Stimulated activated CD4-positive, alpha-beta T cell treated with anti-CD3 and anti-CD28 coated beads, Interleukin-15, amount 100 ng/mL, for 24 hours (primary cell): ENCODE measurements around the gene BOD1.
"Not testable (repeated sequence)": the region's sequence is repeated elsewhere in the genome, so short reads cannot be mapped to it uniquely, and the experiment has no call there.

Source experiments
- DNase-seq: peaks from one replicate; pipeline ENCODE4 v3.0.0-alpha.2; 2020

The BOD1 gene

GRCh38 chr5:173613433-173614159 is 2.9 kb downstream of the BOD1 start:
- DNase-seq, result no peak

- DNase-seq, result no peak
Measured at GRCh38 chr5:173612948-173613347, 3.5 kb downstream of the BOD1 start.

GRCh38 chr5:173611706-173612105 is 4.7 kb downstream of the BOD1 start:
- no peak for DNase-seq

- DNase-seq, result no peak
Measured at GRCh38 chr5:173604141-173604540, 12.3 kb downstream of the BOD1 start.

- no peak for DNase-seq
Measured at GRCh38 chr5:173602423-173602822, 14.0 kb downstream of the BOD1 start.

GRCh38 chr5:173598686-173599085 is 17.8 kb downstream of the BOD1 start:
- no peak for DNase-seq

GRCh38 chr5:173597304-173597703 is 19.1 kb downstream of the BOD1 start:
- DNase-seq, result no peak

- no peak for DNase-seq
Measured at GRCh38 chr5:173595841-173596240, 20.6 kb downstream of the BOD1 start.

- no peak for DNase-seq
Measured at GRCh38 chr5:173594061-173594460, 22.4 kb downstream of the BOD1 start.

GRCh38 chr5:173592050-173592669 is 24.3 kb downstream of the BOD1 start:
- DNase-seq, result peak; percentile 10

- no peak for DNase-seq
Measured at GRCh38 chr5:173591056-173591514, 25.4 kb downstream of the BOD1 start.

- no peak for DNase-seq
Measured at GRCh38 chr5:173590436-173591055, 25.9 kb downstream of the BOD1 start.

GRCh38 chr5:173586133-173586532 is 30.3 kb downstream of the BOD1 start:
- not testable (repeated sequence) for DNase-seq

GRCh38 chr5:173583346-173583745 is 33.1 kb downstream of the BOD1 start:
- DNase-seq, result no peak

- DNase-seq, result no peak
Measured at GRCh38 chr5:173582216-173583111, 34.0 kb downstream of the BOD1 start.

GRCh38 chr5:173581408-173582215 is 34.8 kb downstream of the BOD1 start:
- DNase-seq, result peak; percentile 57

- no peak for DNase-seq
Measured at GRCh38 chr5:173578947-173579615, 37.4 kb downstream of the BOD1 start.

GRCh38 chr5:173577817-173578216 is 38.6 kb downstream of the BOD1 start:
- no peak for DNase-seq

- DNase-seq, result no peak
Measured at GRCh38 chr5:173577166-173577565, 39.3 kb downstream of the BOD1 start.

GRCh38 chr5:173575985-173576384 is 40.5 kb downstream of the BOD1 start:
- DNase-seq, result no peak

- DNase-seq, result no peak
Measured at GRCh38 chr5:173574983-173575382, 41.5 kb downstream of the BOD1 start.
